Hepatocyte (in vitro differentiated cells): ENCODE results near the gene HINT3.

ENCODE experiments used
- CTCF ChIP-seq: fragments of 200-600 bp; sonication (generic); IDR thresholded peaks from 2 replicates; pipeline ENCODE4 v1.5.1; 2016; ENCODE audit warnings: antibody characterized with exemption, mild to moderate bottlenecking; ENCODE audit not compliant: poor library complexity
- EZH2 ChIP-seq: fragments of 200-600 bp; sonication (generic); IDR thresholded peaks from 2 replicates; pipeline ENCODE4 v1.6.1; 2016; ENCODE audit warnings: antibody characterized with exemption, mild to moderate bottlenecking, borderline replicate concordance

GRCh38 chr6:125962900-125963497 is 6.4 kb downstream of the HINT3 start:
- TF ChIP-seq CTCF (no peak), EZH2 (no peak)
